HG02884 (cell line): ENCODE results near the gene KHDC4.
"Not testable (repeated sequence)": the region's sequence is repeated elsewhere in the genome, so short reads cannot be mapped to it uniquely, and the experiment has no call there.

Experiments used
- ATAC-seq: cut with Tn5 transposase; IDR thresholded peaks from one replicate; pipeline ENCODE4 v1.9.1; 2021; ENCODE audit warnings: mild to moderate bottlenecking, moderate library complexity; ENCODE audit not compliant: unreplicated experiment

KHDC4 gene

GRCh38 chr1:155942578-155943141 is 8.4 kb upstream of the KHDC4 start:
- ATAC-seq, result no peak

- no peak for ATAC-seq
Measured at GRCh38 chr1:155941845-155942531, 7.8 kb upstream of the KHDC4 start.

DNA sequence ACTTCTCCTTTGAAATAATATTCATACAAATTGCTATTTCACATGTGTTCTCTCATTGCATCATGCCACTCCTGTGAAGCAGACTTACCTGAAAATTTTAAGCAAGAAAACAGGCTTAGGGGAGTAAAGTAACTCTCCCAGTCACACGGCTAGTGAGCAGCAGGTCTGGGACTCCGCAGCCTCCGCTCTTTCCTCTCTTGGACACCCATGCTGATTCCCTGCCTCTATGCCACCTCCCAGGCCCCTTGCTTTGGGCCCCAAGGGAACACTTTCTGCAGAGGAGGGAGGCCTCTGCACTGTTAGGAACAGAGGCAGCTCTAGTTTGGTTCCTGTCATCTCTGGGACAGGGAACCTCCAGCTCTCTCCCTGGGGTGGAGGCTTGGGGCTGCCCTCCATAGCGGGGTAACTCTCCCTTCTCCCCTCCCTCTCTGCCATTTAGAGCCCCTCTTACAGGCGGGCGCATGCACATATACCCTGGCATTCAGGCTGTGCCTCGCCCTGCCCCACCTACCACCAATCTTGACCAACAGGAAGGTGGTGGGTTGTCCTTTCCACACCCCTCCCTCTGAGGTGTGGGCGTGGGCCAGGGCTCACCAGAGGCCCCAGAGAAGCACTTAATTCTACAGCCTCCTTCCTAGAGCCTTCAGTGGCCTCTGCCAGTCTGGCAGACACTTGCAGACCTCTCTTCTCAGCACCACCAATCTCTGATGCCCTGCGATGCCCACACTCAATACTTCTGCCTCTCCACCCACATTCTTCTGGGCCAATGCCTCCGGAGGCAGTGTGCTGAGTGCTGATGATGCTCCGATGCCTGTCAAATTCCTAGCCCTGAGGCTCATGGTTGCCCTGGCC is 7.0 kb upstream of the KHDC4 start, which contains the start of gene RXFP4:
Gene RXFP4, plus strand, starts transcription at position 646 of the 852 bp plus-strand sequence. Its CDS starts 72 bp downstream, at position 718.
- no peak for ATAC-seq

GRCh38 chr1:155940482-155940992 is 6.3 kb upstream of the KHDC4 start:
- no peak for ATAC-seq

DNA sequence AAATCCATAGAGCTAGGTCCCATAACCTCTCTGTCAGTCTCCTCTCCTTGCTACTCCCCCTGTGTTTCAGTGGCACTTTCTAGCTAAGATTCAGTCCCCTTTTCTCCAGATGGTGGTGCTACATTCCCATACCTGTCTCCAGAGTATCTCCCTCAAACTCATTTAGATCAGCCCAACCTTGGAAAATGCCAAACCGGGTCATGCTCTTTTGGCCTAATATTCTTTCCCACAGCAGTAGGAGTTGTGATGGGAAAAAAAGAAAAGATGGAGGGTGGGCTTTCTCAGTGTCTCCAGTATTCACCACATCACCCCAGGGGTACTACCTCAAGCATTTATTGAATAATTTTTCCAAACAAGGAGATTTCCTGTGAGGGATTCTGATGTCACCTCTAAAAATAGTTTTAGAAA is 4.0 kb upstream of the KHDC4 start:
- no peak for ATAC-seq

- ATAC-seq, result no peak
Measured at GRCh38 chr1:155934936-155935590, 850 bp upstream of the KHDC4 start.

DNA sequence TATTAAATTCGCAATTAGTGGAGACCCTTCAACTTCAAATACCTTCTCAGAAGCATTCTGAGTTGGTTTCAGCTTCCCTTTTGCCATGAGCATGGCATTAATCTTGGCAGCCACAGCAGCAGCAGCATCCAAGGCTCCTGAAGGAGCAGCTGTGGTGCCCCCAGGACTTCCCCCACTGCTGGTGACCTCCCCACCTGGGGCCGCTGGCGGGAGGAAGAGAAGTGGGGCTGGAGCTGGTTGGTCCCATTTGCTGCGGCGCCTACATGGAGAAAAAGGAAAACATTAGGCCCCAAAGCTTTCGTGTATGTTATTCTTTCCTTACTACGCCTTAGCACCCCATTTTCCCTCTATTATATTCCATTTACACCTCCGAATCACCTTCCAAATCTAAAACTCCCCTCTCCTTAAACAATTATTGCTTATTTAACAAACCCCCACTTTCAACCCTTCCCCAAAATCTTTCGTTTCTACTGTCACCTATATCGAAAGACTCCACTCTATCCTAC is 569 bp downstream of the KHDC4 start:
- no peak for ATAC-seq

DNA sequence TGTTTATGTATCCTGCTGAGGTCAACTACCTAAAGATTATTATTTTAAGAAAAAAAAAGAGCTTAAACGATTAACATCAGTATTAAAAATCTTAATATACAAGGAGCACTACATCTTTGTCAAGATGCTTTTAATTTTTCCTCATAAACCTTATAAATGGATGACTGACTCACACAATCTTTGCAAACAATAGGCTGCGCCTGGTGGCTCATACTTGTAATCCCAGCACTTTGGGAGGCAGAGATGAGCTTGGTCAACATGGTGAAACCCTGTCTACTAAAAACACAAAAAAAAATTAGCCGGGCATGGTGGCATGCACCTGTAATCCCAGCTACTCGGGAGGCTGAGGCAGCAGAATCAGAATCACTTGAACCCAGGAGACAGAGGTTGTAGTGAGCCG is 1.7 kb downstream of the KHDC4 start:
- no peak for ATAC-seq

DNA sequence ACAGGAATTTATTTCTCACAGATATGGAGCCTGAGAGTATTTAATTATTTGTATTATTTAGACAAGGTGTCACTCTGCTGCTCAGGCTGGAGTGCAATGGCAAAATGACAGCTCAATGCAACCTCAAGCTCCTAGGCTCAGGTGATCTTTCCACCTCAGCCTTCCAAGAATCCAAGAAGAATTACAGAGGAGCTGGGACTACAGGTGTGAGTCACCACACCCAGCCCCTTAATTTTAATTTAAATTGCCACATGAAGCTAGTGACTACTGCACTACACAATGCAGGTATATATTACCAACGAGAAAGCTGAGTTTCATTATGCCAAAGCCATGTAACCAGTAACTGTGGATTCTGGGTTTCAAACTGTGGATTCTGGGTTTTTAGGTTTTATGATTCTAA is 2.1 kb downstream of the KHDC4 start:
- ATAC-seq, result no peak

DNA sequence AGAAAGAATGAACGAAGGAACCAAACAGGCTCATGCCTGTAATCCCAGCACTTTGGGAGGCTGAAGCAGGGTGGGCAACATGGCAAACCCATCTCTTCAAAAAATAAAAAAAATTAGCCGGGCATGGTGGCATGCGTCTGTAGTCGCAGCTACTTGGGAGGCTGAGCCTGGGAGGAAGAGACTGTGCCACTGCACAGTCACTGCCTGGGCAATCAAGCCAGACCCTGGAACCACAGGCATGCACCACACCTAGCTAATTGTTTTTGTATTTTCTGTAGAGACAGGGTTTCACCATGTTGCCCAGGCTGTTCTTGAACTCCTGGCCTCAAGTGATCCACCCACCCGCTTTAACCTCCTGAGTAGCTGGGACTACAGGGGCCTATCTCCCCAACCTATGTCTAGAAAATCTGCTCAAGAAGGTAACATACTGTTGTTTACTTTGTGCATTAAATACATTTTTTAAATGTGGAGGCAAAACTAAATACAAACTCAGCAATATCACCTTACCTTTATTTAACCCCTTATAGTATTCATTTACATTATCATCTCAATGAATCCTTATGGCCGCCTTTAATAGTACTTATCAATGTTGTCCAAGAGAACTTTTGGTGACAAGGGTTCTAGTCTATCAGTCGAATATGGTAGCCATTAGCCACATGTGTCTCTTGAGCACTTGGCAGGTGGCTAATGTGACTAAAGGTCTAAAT is 2.7 kb downstream of the KHDC4 start:
- ATAC-seq, result no peak

DNA sequence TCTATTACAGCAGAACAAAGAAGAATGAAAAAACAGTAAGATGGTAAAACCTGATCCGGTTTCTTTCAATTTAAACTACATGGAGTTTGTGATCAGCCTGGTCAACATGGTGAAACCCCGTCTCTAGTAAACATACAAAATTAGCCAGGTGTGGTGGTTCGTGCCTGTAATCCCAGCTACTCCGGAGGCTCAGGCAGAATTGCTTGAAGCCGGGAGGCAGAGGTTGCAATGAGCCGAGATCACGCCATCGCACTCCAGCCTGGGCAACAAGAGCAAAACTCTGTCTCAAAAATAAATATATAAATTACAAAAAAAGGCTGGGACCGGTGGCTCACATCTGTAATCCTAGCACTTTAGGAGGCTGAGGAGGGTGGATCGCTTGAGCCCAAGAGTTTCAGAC is 3.5 kb downstream of the KHDC4 start:
- ATAC-seq, result not testable (repeated sequence)

DNA sequence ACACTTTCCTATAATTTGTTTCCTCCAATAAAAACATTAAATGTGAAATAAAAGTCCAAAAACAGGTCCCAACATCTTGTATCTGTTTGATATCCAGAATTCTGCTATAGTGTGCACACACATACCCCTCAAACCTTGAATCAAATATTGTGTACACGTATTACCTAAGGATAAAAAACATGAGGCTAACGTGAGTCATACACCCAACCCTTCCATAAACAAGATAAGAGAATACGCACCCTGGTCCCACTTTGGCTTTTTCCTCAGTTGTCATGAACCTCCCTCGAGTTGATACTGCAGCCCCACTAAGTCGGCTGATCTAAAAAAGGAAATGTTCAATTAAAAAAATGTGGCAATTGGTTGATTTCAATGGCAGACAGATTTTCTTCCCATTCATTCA is 5.2 kb downstream of the KHDC4 start:
- no peak for ATAC-seq

GRCh38 chr1:155925506-155925905 is 8.7 kb downstream of the KHDC4 start:
- ATAC-seq, result no peak

DNA sequence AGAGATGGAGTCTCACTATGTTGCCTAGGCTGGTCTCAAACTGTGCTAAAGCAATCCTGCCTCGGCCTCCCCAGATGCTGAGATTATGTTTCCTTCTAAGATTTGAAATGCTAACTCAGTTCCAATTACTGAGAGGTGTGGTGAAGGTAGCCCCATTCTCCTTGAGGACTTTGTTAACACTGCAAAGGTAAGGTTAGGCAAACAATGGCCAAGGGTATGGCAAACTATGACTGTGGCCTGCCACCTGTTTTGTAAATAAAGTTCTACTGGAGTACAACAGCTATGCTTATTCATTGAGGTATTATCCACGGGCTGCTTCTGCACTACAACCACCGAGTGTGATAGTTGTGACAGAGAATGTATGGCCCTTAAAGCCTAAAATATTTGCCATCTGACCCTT is 13.5 kb downstream of the KHDC4 start:
- no peak for ATAC-seq

GRCh38 chr1:155919801-155920200 is 14.4 kb downstream of the KHDC4 start:
- no peak for ATAC-seq

- ATAC-seq, result no peak
Measured at GRCh38 chr1:155918660-155919059, 15.6 kb downstream of the KHDC4 start.

GRCh38 chr1:155913969-155914757 is 20.1 kb downstream of the KHDC4 start:
- ATAC-seq, result no peak

DNA sequence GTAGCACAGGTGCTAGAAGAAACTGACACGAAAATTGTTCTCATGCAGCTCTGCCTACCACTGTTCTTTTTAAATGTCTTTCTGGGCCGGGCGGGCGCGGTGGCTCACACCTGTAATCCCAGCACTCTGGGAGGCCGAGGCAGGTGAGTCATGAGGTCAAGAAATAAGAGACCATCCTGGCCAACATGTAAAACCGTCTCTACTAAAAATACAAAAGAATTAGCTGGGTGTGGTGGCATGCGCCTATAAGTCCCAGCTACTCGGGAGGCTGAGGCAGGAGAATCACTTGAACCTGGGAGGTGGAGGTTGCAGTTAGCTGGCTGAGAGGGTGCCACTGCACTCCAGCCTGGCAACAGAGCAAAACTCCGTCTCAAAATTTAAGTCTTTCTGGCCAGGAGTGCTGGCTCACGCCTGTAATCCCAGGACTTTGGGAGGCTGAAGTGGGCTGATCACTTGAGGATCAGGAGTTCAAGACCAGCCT is 22.1 kb downstream of the KHDC4 start:
- ATAC-seq, result no peak
